Measurements from ENCODE around the gene ADAM15.

ADAM15 gene

DNA sequence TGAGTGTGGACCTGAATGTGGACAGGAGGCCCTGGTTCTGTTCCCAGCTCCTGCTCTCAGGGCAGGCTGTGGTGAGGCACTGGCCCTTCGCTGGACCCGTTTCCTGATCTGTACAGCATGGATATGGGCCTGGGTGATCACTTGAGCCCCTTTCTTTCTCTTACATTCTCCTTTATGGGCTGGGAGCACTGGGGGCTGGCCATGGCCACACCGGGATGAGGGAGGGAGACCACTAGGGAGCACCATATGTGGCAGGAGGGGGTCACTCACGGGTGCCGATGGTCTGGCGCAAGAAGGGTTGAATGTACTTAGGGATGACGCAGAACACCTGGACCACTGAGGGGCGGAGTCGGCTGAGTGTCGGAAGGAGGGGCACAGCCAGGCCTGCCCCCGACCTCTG lies 20.2 kb upstream of the ADAM15 start:
- DNase-seq, result no peak

DNA sequence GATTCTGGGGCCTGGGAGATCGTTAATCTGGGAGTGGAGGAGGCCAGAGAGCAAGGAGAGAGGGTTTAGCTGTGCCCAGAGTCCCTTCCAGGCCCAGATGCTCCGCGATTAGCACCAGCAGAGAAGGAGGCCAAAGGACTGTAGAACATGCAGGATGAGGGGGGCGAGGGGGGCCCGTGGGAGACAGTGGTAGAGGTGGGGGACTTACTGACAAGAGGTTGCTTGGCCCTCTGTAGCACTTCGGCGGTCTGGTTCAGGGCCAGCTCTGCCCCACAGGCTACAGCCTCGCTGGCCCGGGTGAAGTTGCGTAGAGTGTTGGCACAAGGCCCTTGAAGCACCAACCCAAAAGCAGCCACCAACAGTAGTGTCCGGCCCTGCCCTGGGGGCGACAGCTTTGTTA lies 18.2 kb upstream of the ADAM15 start:
- DNase-seq, result no peak

- no peak for DNase-seq
Observed at GRCh38 chr1:155033524-155033923, 17.6 kb upstream of the ADAM15 start, which contains the start of the genes DCST1 and DCST2. Gene DCST1, plus strand, starts transcription at chr1:155033824. Its CDS starts 213 bp downstream, at chr1:155034037. Gene DCST2, minus strand, starts transcription at chr1:155033781. Its CDS starts 80 bp downstream, at chr1:155033701.

- no peak for DNase-seq
Observed at GRCh38 chr1:155034318-155035208, 16.6 kb upstream of the ADAM15 start.

DNA sequence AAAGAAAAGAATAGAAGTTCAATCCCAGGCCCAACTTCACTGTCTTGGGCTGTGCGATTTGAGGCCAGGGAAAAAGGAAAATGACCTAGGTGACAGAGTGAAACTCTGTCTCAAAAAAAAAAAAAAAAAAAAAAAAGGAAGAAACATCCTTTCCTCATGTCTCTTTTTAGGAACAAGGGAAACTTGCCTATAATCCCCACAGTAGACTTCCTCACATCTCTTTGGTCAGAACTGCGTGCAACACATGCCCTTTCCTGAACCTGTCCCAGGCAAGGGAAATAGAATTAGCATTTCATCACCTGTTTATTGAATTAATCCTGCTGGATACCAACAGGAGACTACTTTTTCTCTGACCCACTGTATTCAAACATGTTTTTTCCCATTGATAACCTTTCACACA lies 15.2 kb upstream of the ADAM15 start:
- no peak for DNase-seq

DNA sequence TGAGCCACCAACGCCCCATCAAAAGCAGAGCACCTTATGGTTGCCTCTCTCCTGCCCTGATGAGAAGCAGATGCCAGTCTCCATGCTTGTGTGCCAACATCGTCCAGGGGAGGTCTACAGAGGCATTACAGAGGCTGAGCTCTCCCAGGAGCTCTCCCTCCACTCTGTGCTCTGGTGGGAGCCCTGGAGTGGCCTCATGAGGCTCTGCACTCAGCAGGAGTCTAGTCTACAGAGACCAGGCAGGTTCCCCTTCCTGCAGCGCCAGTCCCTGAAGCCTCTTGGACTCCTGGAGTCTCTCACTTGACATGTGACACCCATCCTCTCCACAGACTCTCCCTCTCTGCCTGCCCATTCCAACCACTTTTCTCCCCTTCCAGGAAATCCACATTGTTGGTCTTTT lies 14.1 kb upstream of the ADAM15 start:
- DNase-seq, result no peak

DNA sequence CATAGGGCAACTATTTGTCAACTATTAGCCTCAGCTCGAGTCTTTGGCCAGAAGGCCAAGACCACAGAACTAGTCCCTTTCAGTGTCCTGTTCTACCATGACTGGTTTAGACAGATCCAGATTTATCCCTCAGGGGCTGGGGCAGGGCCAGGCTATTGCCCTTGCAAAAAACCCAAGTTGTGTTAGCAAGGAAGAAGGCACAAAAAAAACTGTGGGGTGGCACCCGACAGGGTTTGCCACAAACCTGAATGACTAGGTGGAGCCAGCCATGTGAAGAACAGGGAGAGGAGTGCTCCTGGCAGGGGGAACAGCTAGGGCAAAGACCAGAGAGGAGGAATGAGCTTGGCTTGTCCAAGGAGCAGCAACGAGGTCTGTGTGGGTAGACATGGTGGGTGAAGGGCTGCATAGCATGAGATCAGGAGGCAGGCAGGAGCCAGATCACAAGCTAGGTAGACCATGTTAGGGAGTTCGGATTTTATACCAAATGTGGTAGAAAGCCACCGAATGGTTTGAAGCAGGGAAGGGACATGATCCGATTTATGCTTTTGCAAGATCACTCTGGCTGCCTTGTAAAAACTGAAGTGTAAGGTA lies 13.2 kb upstream of the ADAM15 start:
- DNase-seq, result no peak

- no peak for DNase-seq
Observed at GRCh38 chr1:155038602-155039307, 12.4 kb upstream of the ADAM15 start.

DNA sequence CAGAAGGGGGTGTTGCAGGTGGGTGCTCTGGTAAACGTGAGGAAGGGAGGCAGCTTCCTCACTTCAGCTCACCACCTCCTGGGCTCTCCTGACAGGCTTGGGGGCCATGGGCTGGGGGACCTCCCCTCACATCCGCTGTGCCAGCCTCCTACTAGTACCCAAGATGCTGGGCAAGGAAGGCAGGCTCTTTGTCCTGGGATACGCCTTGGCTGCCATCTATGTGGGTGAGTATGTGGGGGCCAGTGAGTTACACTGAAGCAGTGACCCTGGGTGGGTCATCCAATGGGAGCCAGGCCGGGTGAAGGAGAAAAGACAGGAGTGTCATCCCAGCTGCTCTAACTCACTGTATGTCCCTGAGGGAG lies 11.8 kb upstream of the ADAM15 start:
- DNase-seq, result no peak

DNA sequence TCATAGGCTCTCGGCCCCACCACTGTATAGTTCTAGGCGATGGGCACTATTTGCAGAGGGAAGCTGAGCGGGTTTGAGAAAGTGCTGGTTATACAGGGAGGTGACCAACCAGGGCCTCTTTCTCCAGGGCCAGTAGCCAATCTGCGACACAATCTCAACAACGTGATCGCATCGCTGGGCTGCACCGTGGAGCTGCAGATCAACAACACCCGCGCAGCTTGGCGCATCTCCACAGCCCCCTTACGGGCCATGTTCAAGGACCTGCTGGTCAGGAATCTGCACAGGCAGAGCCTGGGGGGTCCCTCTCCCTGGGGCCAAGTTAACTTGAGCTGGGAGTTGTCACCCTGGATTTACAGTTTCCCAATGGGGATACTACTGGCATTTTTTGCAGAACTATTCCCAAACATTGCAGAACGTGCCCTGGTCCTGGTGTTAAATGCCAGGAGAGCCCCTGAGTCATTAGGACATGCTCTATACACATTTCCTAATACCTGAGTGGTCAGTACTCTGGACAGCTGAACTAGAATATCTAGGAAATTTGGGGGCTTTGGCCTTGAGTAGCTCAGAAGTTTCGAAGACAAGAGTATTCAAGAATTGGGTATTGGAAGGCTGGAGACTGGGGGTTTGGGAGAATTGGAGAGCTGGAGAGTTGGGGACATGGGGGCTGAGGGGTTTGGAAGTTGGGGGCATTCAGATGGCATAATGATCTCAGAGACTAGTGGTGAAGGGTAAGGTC lies 10.6 kb upstream of the ADAM15 start:
- DNase-seq, result no peak

DNA sequence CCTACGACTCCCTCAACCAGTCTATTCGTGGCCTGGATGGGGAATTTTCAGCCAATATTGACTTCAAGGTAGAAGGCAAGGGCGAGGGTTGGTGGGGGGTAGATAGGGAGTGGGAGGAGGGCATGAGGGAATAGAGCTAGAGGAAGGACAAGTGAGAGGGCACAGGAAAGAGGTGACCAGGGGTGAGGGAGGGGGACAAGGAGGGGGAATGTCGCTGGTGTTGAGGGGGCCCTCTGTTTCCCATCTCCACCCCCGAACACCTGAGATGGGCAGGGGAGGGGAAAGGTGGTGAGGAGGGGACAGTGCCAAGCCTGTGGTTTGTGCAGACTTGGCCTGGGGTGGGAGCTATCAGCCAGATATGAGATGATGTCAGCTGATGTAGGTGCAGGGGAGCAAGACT lies 8.3 kb upstream of the ADAM15 start:
- no peak for DNase-seq

DNA sequence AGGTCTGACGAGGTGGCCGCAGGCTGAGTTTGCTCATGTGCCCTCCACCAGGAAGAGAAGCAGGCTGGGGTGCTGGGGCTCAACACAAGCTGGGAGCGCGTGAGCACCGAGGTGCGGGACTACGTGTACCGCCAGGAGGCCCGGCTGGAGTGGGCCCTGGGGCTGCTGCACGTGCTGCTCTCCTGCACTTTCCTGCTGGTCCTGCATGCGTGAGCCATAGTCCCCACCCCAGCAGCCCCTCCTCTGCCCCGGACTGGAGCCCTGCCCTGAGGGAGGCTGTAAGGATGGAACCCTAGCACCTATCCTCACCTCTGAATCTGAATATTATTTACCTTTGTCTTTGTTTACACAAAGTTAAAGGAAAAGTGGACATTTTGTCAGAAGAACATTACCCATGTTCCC lies 7.8 kb upstream of the ADAM15 start:
- DNase-seq, result no peak

GRCh38 chr1:155043793-155044192 lies 7.3 kb upstream of the ADAM15 start:
- no peak for DNase-seq

- DNase-seq, result no peak
Observed at GRCh38 chr1:155044365-155044764, 6.8 kb upstream of the ADAM15 start.

DNA sequence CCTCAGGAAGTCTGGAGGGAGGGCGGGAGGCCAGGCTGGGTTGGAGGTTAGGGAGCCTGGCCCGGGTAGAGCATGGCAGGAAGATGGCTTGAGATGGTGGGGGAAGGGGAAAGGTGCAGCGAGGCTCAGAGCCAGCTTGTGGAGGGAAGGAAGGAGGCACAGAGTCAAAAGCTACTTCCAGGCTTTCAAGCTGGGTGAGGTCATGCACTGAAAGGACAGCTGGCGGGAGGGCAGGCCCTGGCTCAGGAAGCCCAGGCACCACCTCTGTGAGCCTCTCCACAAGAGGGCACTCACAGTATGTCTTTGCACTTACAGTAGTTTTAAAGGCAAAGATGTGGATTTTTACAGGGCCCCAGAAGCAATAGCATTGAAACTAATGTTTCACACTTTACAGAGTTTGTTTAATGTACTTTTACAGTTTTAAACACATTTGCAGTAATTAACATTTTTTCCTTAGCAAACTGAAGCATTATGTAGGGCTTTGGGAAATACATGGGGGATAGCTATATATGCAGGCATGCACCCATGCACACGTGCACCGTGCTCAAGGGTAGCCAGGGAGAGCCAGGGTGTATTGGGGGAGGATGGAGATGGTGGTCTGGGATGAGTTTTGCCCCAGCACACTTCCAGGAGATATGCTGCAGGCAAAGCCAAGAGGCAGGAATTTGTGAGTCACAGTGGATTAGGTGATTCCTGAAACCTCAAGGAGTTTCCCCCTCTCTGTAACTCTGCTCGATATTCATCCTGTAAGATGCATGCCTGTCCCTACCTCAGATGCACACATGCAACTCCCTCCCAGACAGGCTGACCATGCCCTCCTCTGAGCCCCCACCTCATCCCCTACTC lies 6.1 kb upstream of the ADAM15 start:
- peak; percentile 75 for DNase-seq

DNA sequence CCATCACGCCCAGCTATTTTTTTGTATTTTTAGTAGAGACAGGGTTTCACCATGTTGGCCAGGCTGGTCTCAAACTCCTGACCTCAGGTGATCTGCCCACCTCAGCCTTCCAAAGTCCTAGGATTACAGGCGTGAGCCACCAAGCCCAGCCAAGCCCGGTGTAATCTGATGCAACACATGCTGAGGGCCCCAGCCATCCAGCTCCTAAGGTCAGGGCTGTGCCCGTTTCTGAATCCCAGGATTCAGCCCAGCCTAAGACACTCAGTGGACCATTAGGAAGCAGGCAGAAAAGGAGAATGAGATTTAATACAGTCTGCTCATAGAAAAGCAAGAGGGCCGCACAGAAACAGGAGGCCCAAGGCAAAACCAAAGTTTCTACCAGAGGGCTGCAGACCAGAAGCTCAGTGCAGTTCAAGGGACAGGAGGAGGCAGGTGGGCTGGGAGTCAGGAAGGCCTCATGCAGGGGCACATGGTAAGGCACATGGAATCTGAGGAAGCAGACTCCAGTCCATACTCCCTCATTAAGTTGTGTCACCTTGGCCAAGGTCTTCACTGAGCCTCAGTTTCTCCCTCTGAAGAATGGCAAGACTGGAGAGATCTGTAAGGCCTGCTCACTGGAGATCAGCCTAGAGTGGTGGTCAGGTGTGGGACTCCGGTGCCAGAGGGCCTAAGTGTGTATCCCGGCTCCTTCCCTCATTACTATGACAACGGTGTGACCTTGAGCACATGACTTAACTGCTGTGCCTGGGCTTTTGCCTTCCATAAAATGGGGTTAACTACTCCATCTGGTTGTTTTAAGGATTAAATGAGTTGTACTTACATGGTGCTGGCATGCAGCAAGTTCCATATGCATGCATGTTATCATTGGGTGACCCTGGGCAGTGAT lies 2.4 kb upstream of the ADAM15 start:
- DNase-seq, result no peak

GRCh38 chr1:155049651-155050559 lies 1.2 kb upstream of the ADAM15 start:
- DNase-seq, result no peak

GRCh38 chr1:155051342-155051776 lies 243 bp downstream of the ADAM15 start:
- no peak for DNase-seq

- DNase-seq, result peak; percentile 65
Observed at GRCh38 chr1:155051777-155052398, 772 bp downstream of the ADAM15 start.

Measured in activated CD4-positive, alpha-beta T cell treated with anti-CD3 and anti-CD28 coated beads, Interleukin-2, Interleukin-6, amounts not matched to agents 100 ng/mL and 50 ng/mL, durations not matched to agents 16 hours and 8 hours (primary cell).